ENCODE results near the gene HDAC4. TPM values are rescaled to one million over a fixed set of nuclear protein-coding genes. Genes with fewer than 3 reads are reported as not detected.

HDAC4 gene
- polyA plus RNA-seq, 1 experiment: 4.4 TPM

- no peak overlapping the region for H3K4me3 ChIP-seq (ENCODE audit: low read depth, low read length)
- POLR2A ChIA-PET: no interaction called here
- no peak for TF ChIP-seq CTCF (IDR thresholded peaks at IDR 0.05; ENCODE audit: insufficient read depth, low read depth, low read length)
- peaks cover 2% of the 10 kb centered on the region for H3K36me3 ChIP-seq (ENCODE audit: control insufficient read depth, insufficient read depth, low read length)
- DNase-seq (ENCODE audit: low read depth): no peak
- CTCF ChIA-PET: interaction anchor here (1.6 kb wide), 1 partner anchor 10 kb away, joined by 4 read pairs; no protein-coding TSS in a partner anchor
- no peaks in the 10 kb centered on the region for H3K27me3 ChIP-seq (ENCODE audit: control insufficient read depth, insufficient read depth, low read length)
Measured at GRCh38 chr2:239116456-239117246, 284.2 kb downstream of the HDAC4 start.

GRCh38 chr2:239115616-239116015 lies 285.2 kb downstream of the HDAC4 start:
- no peak overlapping the region for H3K4me3 ChIP-seq (ENCODE audit: low read depth, low read length)
- POLR2A ChIA-PET: no interaction called here
- H3K27me3 ChIP-seq (ENCODE audit: control insufficient read depth, insufficient read depth, low read length): no peaks in the 10 kb centered on the region
- DNase-seq (ENCODE audit: low read depth): no peak
- CTCF ChIA-PET: no interaction called here
- peaks cover 3% of the 10 kb centered on the region for H3K36me3 ChIP-seq (ENCODE audit: control insufficient read depth, insufficient read depth, low read length)
- TF ChIP-seq CTCF (IDR thresholded peaks at IDR 0.05; ENCODE audit: insufficient read depth, low read depth, low read length): no peak

- DNase-seq (ENCODE audit: low read depth): no peak
- CTCF ChIA-PET: no interaction called here
- Histone ChIP-seq H3K4me3 (ENCODE audit: low read depth, low read length) (no peak overlapping the region), H3K36me3 (ENCODE audit: control insufficient read depth, insufficient read depth, low read length) (peaks cover 3% of the 10 kb centered on the region), H3K27me3 (ENCODE audit: control insufficient read depth, insufficient read depth, low read length) (no peaks in the 10 kb centered on the region)
- POLR2A ChIA-PET: no interaction called here
- no peak for TF ChIP-seq CTCF (IDR thresholded peaks at IDR 0.05; ENCODE audit: insufficient read depth, low read depth, low read length)
Measured at GRCh38 chr2:239114616-239115265, 286.1 kb downstream of the HDAC4 start.

GRCh38 chr2:239114119-239114581 lies 286.7 kb downstream of the HDAC4 start:
- Histone ChIP-seq H3K27me3 (ENCODE audit: control insufficient read depth, insufficient read depth, low read length) (no peaks in the 10 kb centered on the region), H3K36me3 (ENCODE audit: control insufficient read depth, insufficient read depth, low read length) (peaks cover 5% of the 10 kb centered on the region), H3K4me3 (ENCODE audit: low read depth, low read length) (no peak overlapping the region)
- no peak for TF ChIP-seq CTCF (IDR thresholded peaks at IDR 0.05; ENCODE audit: insufficient read depth, low read depth, low read length)
- CTCF ChIA-PET: no interaction called here
- POLR2A ChIA-PET: no interaction called here
- DNase-seq (ENCODE audit: low read depth): no peak

GRCh38 chr2:239113615-239114014 lies 287.2 kb downstream of the HDAC4 start:
- DNase-seq (ENCODE audit: low read depth): no peak
- Histone ChIP-seq H3K4me3 (ENCODE audit: low read depth, low read length) (no peak overlapping the region), H3K36me3 (ENCODE audit: control insufficient read depth, insufficient read depth, low read length) (peaks cover 5% of the 10 kb centered on the region), H3K27me3 (ENCODE audit: control insufficient read depth, insufficient read depth, low read length) (no peaks in the 10 kb centered on the region)
- ChIA-PET POLR2A (no interaction called here), CTCF (no interaction called here)
- no peak for TF ChIP-seq CTCF (IDR thresholded peaks at IDR 0.05; ENCODE audit: insufficient read depth, low read depth, low read length)
